Testis (tissue), 3 donors: Measurements from ENCODE around the gene CYP4F22. TPM values are rescaled to one million over a fixed set of nuclear protein-coding genes. Genes with fewer than 3 reads are reported as not detected.

ENCODE experiments used
- DNase-seq: peaks from one replicate; pipeline ENCODE4 v3.0.0-alpha.2; 2019
- H3K27ac ChIP-seq, 2 donors: fragments of 200-600 bp; sonication (generic); one replicate each; pipeline ENCODE4 v1.5.1; 2019
- H3K27me3 ChIP-seq: fragments of 200-600 bp; sonication (generic); one replicate; pipeline ENCODE4 v1.5.1; 2019
- H3K36me3 ChIP-seq: fragments of 200-600 bp; sonication (generic); one replicate; pipeline ENCODE4 v1.5.1; 2017; ENCODE audit warnings: low read depth; ENCODE audit errors: missing control alignments
- H3K4me1 ChIP-seq: fragments of 200-600 bp; sonication (generic); one replicate; pipeline ENCODE4 v1.5.1; 2019
- H3K4me3 ChIP-seq, 2 donors: fragments of 200-600 bp; sonication (generic); one replicate each; pipeline ENCODE4 v1.5.1; 2017 to 2019
- H3K9me3 ChIP-seq: fragments of 200-600 bp; sonication (generic); one replicate; pipeline ENCODE4 v1.5.1; 2017
- POLR2A ChIP-seq: fragments of 450-650 bp; IDR thresholded peaks from one replicate; pipeline ENCODE4 v1.6.1; 2017; ENCODE audit warnings: antibody characterized with exemption, mild to moderate bottlenecking, moderate library complexity
- WGBS, 2 donors: methylation state at CpG; one replicate each; pipeline ENCODE4 v1.1.5; 2018; 5-methylcytosine and 5-hydroxymethylcytosine counted together
- intact Hi-C: fragments of 100-400 bp; cut with DNase I; formaldehyde crosslinking; loops from one replicate; pipeline ENCODE4 v1.15.1; 2023; ENCODE audit warnings: low total_unique reads
- polyA plus RNA-seq: library from polyadenylated mRNA; stranded (reverse); fragments of 350-450 nt; fragmentation: Illumina TruSeq; extraction: RNeasy Lipid Tissue Mini Kit (QIAGEN cat#74804); gene quantifications from one replicate; pipeline ENCODE4 v1.2.3, GENCODE V29; 2014; ENCODE audit warnings: low read depth, low replicate concordance; ENCODE audit not compliant: insufficient read depth
- total RNA-seq, 2 donors: library from RNA; depleted of rRNA; stranded (reverse); fragments of >200 nt; gene quantifications; one replicate each; pipeline ENCODE4 v1.2.3, GENCODE V29; 2016
- TF ChIP-seq, protein P1 (sequence below), 3 experiments: fragments of 450-650 bp in 2 of 3; fragments of 200-600 bp in 1 of 3; sonication (generic) in 1 of 3; IDR thresholded peaks; one replicate each; pipeline ENCODE4 v1.5.1; 2016 to 2019; ENCODE audit warnings: antibody characterized with exemption in 3 of 3, mild to moderate bottlenecking in 2 of 3, moderate library complexity in 1 of 3

Gene CYP4F22
- total and polyA plus RNA-seq, 3 donors from 2014 or later = 2.1 to 5.8 (median 2.5) TPM

DNA sequence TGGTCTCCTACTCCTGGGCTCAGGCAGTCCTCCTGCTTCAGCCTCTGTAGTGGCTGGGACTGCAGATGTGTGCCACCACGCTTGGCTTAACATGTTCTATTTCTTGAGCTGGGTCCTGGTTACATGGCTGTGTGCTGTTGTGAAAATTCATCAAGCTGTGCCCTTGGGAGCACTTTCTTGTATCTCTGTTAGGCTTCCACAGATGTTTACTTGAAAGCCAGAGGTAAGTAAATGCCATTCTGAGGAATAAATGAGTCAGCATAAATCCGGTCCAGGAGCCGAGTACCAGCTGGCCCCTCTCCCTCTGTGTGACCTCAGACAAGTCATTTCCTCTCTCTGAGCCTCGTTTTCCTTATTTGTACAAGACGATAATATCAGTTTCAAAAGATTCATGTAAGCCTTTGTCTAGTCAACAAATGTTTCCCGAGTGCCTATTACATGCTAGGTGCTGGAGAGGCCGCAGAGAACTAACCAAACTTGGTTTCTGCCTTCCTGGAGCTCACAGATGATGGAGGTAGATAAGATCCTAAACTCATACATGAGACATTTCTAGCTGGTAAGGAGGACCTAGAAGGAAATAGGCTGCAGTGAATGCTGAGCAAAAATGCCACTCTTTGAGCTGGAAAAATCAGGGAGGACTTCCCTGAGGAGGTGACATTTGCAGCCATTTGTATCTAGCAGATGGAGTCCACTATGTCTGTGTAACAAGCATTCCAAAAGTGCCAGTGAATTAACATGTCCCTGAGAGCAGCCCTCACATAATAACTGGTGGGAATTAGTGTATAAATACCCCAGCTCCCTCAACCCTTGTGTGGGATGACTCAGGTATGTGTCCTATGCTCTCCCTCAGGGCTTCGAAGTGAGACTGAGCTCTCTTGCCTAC lies 41.2 kb upstream of the CYP4F22 start:
- Histone ChIP-seq H3K27ac (no peak overlapping the region), H3K4me3 (no peak overlapping the region), H3K4me1 (no peaks in the 10 kb centered on the region), H3K27me3 (no peaks in the 10 kb centered on the region), H3K36me3 (no peaks in the 10 kb centered on the region), H3K9me3 (no peaks in the 10 kb centered on the region)
- no peak for TF ChIP-seq POLR2A
- TF ChIP-seq, protein P1, sequence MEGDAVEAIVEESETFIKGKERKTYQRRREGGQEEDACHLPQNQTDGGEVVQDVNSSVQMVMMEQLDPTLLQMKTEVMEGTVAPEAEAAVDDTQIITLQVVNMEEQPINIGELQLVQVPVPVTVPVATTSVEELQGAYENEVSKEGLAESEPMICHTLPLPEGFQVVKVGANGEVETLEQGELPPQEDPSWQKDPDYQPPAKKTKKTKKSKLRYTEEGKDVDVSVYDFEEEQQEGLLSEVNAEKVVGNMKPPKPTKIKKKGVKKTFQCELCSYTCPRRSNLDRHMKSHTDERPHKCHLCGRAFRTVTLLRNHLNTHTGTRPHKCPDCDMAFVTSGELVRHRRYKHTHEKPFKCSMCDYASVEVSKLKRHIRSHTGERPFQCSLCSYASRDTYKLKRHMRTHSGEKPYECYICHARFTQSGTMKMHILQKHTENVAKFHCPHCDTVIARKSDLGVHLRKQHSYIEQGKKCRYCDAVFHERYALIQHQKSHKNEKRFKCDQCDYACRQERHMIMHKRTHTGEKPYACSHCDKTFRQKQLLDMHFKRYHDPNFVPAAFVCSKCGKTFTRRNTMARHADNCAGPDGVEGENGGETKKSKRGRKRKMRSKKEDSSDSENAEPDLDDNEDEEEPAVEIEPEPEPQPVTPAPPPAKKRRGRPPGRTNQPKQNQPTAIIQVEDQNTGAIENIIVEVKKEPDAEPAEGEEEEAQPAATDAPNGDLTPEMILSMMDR (IDR thresholded peaks at IDR 0.05) = no peak
- DNase-seq = no peak
- WGBS, 2 donors = 57 to 67% methylated on average over 8 of the region's 8 CpGs
- intact Hi-C loops = no loop called here

DNA sequence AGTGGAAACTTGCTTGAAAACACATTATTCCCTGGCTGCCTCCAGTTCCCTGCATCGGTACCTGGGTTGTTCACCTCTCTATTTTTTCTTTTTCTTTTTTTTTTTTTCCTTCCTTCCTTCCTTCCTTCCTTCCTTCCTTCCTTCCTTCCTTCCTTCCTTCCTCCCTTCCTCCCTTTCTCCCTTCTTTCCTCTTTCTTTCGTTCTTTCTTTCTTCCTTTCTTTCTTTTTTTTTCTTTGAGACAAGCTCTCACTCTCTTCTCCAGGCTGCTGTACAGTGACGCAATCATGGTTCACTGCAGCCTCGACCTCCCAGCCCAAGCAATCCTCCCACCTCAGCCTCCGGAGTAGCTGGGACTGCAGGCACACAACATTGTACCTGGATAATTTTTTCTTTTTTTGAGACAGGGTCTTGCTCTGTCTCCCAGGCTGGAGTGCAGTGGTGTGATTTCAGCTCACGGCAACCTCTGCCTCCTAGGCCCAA lies 40.6 kb upstream of the CYP4F22 start:
- no peaks in the 10 kb centered on the region for H3K36me3 ChIP-seq
- H3K27ac ChIP-seq = no peak overlapping the region
- no peak overlapping the region for H3K4me3 ChIP-seq
- no peak for DNase-seq
- intact Hi-C loops = no loop called here
- H3K27me3 ChIP-seq = no peaks in the 10 kb centered on the region
- no peaks in the 10 kb centered on the region for H3K9me3 ChIP-seq
- WGBS, 2 donors = 77 to 82% methylated on average over 6 of the region's 6 CpGs
- TF ChIP-seq, protein P1 (IDR thresholded peaks at IDR 0.05) = no peak
- TF ChIP-seq POLR2A = no peak
- H3K4me1 ChIP-seq = no peaks in the 10 kb centered on the region

DNA sequence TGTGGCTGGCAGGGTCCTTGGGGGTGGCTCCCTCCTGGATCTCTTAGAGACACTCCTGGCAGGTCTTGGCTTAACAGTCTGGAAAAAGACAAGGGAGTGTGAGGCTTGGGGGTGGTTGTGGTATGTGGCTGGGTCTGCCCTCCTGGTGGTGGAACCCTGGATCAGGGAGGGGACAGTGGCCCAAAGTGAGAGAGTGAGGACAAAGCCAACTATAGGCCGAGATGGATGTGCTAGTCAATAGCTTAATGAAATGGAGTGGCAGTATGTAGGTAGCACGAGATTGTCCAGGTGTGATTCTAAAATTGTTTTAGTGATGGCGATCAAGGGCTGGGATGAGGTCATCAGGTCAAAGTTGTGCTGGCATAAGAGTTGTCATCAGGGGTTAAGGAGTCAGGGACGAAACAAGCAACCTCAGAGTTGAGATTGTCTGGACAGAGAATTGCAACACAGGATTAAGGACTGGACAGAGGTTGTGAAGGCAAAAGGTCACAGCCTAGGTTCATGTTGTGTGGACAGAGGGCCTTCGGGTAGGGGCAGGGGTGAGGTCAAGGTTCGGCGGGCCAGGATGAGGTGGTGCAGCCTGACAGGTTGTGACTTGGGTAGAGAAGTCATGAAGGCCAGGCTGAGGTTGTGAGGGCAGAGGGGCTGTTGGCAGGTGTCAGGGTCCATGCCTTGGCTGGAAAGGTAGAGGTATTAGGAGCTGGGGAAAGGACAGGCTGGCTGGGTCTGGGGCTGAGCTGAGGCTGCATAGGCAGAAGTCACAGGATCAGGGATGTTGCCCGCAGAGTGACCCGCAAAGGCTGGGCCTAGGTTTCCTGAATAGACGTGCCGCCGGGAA lies 39.4 kb upstream of the CYP4F22 start:
- no peak for DNase-seq
- intact Hi-C loops = no loop called here
- H3K9me3 ChIP-seq = no peaks in the 10 kb centered on the region
- H3K4me1 ChIP-seq = no peaks in the 10 kb centered on the region
- H3K27me3 ChIP-seq = no peaks in the 10 kb centered on the region
- WGBS, 2 donors = 49 to 60% methylated on average over 9 to 12 of the region's 12 CpGs
- no peak overlapping the region for H3K27ac ChIP-seq
- H3K4me3 ChIP-seq = no peak overlapping the region
- TF ChIP-seq, protein P1 (IDR thresholded peaks at IDR 0.05) = no peak
- no peak for TF ChIP-seq POLR2A
- H3K36me3 ChIP-seq = no peaks in the 10 kb centered on the region

DNA sequence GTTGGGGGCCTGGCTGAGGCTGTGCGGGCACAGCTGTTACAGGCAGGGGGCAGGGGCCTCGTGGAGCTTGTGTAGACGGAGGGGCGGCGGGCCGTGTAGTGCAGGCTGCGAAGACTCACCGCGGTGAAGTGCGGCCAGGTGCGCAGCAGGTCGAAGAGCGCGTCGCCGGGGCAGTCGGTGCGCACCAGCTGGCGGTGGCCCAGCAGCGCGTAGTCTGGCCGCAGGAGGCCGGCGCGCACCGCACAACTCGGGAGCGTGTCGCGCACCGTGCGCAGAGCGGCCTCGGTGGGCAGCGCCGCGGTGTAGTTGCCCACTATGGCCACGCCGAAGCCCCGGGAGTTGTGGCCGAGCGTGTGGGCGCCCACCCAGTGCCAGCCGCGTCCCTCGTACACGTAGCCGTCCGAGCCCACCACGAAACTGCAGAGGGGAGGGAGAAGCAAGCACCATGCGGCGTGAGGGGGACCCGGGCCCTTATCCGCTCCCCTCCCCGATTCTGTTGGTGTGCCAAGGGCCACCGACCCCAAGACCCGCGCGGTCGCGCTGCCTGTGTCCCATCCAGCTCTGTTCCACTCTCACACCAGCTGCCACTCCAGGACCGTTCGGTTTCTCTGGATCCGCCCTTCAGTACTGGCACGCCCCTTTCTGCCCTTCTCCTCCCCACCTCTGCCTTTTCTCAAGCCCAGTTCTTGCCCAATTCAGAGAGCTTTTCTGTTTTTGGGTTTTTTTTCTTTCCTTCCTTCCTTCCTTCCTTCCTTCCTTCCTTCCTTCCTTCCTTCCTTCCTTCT lies 38.6 kb upstream of the CYP4F22 start:
- Histone ChIP-seq H3K9me3 (no peaks in the 10 kb centered on the region), H3K27me3 (no peaks in the 10 kb centered on the region), H3K4me1 (no peaks in the 10 kb centered on the region), H3K36me3 (no peaks in the 10 kb centered on the region), H3K27ac (no peak overlapping the region), H3K4me3 (peak overlapping the region in 1 of 2 donors; percentile 31)
- DNase-seq = no peak
- TF ChIP-seq, protein P1 (IDR thresholded peaks at IDR 0.05) = no peak
- TF ChIP-seq POLR2A = no peak
- 3 to 5% methylated on average over 13 to 23 of the region's 65 CpGs for WGBS, 2 donors
- intact Hi-C loops = no loop called here
